GM18870 (cell line): Measurements from ENCODE around the gene PRKCA.

Experiments used
- ATAC-seq: cut with Tn5 transposase; IDR thresholded peaks from one replicate; pipeline ENCODE4 v1.9.1; 2021; ENCODE audit warnings: moderate library complexity; ENCODE audit not compliant: unreplicated experiment

Gene PRKCA

DNA sequence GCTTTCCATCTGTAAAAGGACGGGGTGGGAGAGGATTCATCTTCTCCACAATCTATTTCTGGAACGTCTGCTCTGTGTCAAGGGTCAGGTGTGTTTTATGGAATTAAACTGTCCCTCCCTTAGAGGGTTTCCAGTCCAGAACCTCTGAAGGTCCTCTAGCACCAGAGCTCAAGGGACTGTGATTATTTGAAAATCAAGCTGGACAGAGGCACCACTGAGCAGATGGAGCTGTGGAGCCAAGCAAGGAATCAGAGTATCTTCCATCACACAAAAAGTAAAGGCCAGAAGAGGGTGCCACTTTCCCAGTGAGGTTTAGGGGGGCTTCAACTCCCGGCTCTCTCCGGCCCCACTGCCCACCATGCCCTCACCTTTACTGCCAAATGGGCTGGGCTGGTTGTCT, 539.3 kb downstream of the PRKCA start:
- no peak for ATAC-seq

DNA sequence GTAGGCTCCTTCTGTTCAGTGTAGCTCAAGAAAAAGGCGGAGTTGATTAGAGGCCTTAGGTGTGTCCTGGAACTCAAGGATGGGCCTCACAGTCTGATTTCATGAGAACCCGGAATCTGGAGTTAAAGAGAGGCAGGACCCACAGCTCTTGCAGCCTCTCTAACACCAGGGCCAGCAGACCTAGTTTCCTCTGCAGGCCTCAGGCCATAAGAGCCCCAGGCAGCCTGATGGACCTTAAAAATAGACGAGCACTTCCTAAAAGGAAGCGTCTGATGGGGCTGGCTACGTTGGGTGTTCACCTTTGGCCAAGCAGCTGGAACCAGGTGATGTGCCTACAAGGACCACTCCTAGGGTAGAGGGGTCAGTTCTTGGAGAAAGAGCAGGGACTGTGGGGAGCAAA, 540.1 kb downstream of the PRKCA start:
- no peak for ATAC-seq

DNA sequence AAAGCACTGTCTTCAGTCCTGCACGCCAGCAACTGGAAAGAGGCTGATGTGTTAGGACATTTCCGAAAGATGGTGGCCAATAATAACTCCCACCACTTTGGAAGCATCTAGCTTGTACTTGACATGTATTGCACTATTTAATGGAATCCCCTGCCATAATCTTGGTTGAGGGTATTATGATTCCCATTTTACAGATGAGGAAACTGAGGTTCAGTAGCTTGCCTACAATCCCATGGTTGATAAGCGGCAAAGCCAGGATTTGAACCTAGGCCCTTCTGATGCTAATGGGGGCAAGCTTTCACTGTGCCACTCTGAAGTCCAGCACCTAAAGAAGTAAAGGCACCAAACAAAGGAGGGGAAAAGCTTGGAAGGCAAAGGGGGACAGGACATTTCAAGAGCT, 540.5 kb downstream of the PRKCA start:
- ATAC-seq: no peak

DNA sequence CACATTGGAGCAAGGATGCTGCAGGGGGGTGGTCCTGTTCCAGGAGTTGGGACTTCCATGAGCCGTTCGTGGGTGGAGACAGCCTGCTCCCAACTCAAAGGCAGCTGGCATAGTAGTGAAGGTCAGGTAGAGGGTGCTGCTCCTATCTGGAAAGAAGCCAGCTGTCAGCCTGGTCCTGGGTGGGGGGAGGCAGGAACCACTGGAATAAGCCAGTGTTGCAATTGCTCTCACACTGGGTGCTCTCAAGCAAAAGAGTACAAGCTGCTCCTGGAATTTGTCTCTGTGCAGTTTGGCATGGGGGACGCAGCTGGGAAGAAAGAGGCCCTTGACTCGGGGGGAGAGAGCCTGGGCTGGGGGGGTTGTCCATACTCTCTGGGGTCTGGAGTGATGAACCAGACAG, 541.2 kb downstream of the PRKCA start:
- ATAC-seq: no peak

DNA sequence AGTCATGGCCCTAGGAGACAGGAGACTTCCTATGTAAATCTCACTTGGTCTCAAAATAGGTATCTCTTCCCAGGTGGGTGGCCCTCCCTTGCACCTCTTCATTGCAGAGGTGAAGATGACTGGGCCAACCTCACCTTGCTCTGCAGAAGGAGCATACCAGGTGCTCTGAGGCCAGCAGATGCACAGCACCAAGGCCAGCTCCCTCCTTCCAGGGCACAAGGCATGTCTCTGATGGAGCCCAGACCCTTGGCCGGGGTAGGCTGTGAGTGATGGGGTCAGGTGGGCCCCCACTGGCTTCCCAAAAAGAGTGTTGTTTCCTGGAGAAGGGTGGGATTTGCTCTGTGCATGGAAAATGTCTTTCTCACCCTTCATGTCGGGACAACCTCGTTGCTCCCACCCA, 545.3 kb downstream of the PRKCA start:
- ATAC-seq: no peak

DNA sequence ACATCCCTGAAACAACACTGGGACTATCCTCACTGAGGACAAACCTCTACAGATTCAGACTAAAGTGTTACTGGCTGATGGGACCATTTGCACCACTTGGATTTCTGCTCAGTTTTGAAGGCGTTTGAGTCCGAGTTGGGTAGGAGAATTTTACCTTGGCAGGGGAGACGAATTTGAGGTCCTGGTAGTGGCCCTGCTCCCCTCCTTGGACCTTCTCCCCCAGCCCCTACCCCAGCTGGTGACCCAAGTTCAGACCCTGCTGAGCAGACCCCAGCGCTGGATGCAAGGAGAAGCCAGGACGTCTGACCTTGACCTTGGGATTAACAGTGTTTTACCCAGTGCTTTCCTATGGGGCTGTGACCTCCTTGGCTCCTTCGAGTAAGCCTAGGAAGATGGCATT, 546.1 kb downstream of the PRKCA start:
- ATAC-seq: no peak

DNA sequence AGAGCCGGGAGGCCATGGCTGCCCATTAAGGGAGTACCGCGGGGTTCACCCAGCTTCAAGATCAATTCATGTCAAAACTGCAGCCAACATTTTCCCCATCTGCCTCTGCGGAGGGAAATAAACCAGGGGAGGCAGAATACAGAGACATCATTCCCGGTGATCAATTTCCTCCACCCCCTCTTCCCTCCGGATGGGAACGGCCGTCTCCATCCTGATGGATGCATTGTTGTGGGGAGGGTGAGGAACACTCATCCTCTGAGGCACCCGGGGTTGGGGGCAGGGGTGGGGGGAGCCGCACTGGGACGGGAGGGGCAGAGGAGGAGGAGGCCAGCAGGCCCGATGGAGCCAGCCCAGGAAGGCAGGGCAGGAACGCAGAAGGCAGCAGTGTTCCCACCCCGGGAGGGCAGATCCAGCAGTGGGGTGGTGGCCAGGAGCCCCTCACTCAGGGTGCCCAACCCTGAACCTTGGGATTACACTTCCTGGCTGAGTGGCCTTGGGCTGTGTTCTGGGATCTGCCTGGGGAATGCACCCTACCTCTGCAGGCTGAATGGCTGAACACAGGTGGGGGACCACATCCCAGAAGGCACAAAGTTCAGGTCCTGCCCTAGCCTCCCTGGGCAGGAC, 546.7 kb downstream of the PRKCA start:
- no peak for ATAC-seq

DNA sequence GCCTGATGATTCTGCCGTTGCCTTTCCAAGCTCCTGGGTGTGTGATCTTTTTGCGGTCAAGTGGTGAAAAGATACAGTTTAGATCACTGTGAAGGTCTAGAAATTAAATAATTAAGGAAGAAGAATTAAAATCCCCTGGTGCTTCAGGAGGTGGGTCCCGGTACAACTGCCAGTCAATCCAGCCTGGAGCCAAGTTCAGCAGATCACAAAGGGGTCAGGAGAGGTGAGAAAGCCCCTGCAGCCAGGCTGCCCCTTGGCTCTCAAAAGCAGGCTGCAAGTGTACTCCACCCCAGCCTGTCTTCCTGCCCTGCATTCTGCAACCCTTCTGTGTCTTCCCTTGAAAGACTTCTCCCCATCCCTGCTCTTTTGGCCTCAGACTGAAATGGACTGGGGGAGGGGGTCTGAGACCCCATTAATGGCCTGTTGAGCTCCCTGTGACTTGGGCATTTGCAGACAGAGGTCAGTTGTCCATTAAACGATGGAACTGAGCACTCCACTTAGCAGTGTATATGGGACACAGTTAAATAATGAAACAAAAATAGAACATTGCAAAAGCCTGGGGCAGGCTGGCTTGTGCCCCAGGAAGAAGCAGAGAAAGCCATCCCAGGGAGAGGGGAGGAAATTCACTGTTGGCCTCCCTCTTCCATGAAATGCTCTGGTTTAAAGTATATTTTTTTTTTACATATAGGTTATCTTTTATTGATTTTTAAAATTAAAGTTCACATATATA, 547.6 kb downstream of the PRKCA start:
- no peak for ATAC-seq

DNA sequence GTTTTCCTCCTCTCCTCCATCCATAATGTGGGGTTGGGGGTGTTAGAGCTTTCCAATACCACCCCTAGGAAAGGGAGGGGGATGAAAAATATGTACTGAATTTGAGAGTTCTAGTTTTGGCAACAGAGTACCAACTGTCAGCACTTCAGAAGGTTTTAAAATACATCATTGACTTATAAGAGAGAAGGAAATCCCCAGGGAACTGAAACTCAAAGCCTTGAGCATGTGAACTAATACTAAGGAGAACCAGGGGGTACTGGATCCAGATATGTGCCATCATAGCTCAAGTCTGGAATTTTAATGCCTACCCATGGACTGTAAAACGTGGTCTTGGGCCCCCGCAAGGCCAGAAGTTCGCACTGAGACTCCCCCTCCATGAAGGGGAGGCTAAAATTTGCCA, 548.3 kb downstream of the PRKCA start:
- ATAC-seq: no peak

DNA sequence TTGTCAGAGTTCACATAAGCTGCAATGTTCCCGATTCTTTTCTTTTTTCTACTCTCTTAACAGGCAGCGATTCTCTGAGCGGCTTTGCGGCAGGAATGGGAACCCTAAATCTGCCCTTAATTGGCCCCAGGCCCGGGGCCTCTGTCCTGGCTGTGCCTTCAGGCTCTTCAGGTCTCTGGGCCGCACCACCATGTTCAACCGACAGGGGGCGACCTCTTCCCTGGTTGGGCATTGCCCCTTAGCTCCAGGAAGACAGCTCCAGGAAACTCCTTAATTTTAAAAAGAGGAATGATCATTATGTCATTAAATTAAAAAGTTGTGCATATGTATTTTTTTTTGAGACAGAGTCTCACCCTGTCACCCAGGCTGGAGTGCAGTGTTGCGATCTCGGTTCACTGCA, 552.8 kb downstream of the PRKCA start:
- ATAC-seq: no peak

DNA sequence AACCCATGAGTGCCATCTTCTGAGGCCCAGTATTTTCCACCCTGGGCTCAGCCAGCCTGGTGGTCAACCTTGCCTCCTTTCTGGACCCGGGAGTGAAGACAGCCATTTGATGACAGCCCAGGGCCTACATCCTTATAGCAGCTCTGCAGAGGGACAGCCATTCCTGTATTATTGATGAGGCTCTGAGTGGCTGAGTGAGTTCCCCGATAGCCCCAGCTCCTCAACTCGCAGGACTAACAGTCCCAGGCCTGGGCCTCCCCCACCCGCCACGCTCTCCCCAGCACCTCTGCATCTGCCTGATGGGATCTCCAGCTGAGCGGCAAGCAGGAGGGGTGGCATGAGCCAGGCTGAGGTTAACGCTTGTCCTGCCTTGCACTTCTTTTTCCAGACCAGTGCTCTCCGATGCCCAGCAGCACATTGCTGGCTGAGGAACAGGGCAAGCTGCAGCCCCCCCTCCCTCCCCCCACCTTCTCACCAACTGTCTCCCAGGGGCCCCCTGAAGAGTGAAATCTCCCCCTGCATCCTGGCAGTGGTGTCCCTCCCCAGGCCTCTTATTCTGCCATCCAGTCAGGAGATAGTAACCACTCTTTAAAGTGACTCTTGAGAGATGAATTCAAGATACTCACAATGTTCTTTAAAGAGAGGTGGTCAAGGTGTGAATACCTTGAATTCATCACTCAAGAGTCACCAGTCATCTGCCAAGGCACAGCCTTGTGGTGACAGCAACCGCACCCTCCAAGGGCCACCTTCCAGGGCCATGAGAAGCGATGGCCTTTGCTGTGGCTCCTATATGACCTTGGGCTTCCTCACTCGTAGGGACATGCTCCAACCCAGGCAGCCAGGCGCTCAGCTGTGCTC, 556.0 kb downstream of the PRKCA start:
- no peak for ATAC-seq

DNA sequence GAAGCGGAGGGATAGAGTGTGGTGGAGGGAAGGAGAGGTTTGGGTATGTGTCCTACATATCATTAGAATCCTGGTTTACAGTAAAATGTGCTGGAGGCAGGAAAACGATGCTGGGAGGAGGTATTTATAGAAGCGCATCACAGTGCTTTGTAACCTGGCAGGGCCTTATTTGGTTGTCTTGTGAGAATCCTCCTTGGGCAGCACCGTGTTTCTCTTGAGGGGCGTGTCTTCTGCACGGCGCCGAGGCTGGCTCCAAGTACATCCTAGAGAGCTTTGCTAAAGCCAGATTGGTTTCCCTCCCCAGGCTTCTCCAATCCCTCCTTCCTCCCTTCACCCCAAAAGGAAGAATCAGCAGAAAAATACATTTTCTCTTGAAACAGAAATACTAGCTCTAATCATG, 556.9 kb downstream of the PRKCA start:
- no peak for ATAC-seq

DNA sequence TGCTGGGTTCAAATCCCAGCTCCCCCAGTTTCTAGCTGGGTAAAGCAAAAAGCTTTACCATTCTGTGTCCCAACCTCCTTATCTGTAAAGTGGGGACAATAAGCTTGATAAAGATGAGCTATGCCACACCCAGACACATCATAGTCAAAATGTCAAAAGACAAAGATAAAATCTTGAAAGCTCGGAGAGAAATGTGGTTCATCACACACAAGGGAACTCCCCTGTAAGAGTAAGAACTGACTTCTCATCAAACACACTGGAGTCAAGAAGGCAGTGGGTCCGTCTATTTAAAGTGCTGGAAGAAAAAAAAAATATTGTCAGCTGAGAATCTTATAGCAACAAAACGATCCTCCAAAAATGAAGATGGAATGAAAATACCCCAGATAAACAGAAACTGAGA, 557.8 kb downstream of the PRKCA start:
- ATAC-seq: no peak
